IPS-20b (cell line): Measurements from ENCODE around the gene SMG7.

Experiments used
- H3K27ac ChIP-seq: one replicate; pipeline ENCODE4 v1.5.1; 2013; ENCODE audit warnings: low read length
- H3K27me3 ChIP-seq: 2 replicates; pipeline ENCODE4 v1.6.1; 2013; ENCODE audit warnings: mild to moderate bottlenecking, low read length, inconsistent platforms; ENCODE audit not compliant: insufficient read depth
- H3K36me3 ChIP-seq: 2 replicates; pipeline ENCODE4 v1.6.1; 2013; ENCODE audit warnings: low read depth, mild to moderate bottlenecking, inconsistent platforms, low read length, moderate library complexity; ENCODE audit not compliant: insufficient read depth
- H3K4me1 ChIP-seq: 2 replicates; pipeline ENCODE4 v1.6.1; 2013; ENCODE audit warnings: mild to moderate bottlenecking, control low read depth, inconsistent platforms, low read length, moderate library complexity; ENCODE audit not compliant: insufficient read depth
- H3K4me3 ChIP-seq: 2 replicates; pipeline ENCODE4 v1.5.1; 2013; ENCODE audit warnings: mild to moderate bottlenecking, low read length, inconsistent platforms
- H3K9ac ChIP-seq: 2 replicates; pipeline ENCODE4 v1.6.1; 2013; ENCODE audit warnings: low read depth, mild to moderate bottlenecking, inconsistent platforms, low read length, moderate library complexity
- H3K9me3 ChIP-seq: 2 replicates; pipeline ENCODE4 v1.6.1; 2013; ENCODE audit warnings: mild to moderate bottlenecking, low read depth, low read length, inconsistent platforms; ENCODE audit not compliant: insufficient read depth

The SMG7 gene

DNA sequence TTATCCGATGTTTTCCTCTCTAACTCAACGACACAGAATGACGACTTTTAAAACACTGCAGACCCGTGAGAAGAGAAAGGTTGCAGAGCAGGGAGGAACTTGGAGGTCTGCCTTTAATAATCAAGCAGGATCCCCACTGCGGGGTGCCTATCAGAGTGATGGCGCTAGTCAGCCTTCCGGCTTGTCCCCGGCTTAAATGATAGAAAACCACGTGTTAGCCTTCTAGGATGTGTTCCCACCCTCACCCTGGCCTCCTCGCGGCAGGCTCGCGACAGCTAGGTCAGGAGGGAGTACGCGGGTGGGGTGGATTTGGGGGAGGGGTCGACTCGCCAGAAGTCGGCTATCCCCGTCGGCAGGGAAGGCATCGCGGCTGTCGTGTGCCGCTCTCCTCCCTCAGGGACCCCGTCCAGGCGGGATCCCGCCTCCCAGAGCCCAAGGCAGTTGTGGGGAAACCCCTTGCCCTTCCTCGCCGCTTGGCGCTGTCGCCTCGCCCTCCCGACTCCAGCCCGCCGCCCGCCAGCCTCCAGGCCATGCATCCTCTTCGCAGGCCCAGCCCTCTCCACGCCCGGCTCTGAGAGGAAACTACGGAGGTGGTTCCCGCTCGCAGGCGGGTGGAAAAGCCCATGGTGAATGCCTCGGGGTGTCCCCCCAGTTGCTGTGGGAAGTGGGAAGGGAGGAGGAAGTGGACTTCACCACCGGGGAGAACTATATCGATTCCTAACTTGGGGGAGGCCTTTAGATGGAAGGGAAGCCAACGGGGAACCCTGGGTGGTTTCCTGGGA lies 1.1 kb upstream of the SMG7 start:
- Histone ChIP-seq H3K27me3 (no peaks in the 10 kb centered on the region), H3K27ac (peak overlapping the region; percentile 83), H3K4me3 (peak overlapping the region; percentile 79), H3K4me1 (peaks cover 8% of the 10 kb centered on the region), H3K9me3 (no peaks in the 10 kb centered on the region), H3K9ac (peak overlapping the region; percentile 93; the same call in 1 of the 2 replicates), H3K36me3 (peaks cover 7% of the 10 kb centered on the region; the same call in 1 of the 2 replicates)

DNA sequence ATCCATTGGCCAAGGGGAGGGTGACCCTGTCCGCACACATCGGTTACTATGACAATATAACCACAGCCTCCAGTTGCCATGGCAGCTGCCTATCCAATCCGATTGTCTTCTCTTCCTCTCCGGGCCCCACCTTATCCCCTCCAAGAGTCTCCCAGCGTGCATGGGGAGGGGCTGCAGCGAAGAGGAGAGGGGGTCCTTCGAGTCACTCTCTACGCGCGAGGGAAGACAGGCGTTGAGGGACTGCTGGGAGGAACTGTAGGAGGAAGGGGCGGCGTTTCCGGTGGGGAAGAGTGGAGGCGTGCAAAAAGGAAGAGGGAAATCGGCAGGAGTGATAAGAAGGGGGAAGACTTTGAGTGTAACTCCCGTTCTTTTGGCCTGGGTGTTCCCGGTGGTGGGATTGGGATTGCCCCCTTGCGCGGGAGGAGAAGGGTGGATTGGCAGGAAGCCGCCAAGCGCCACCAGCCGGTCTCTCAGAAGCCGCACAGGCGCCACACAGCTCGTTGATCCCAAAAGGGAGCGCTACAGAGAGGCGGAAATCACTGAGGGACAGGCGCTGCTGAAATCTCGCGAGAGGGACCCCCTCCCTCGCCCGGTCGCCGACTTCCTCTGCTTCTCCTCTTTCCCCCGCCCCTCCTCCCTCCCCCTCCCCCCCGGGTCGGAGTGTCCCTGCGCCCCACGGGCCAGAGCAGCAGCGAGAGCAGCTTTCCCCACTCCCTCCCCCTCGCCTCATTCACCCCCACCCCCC lies 384 bp upstream of the SMG7 start:
- Histone ChIP-seq H3K36me3 (peaks cover 7% of the 10 kb centered on the region; the same call in 1 of the 2 replicates), H3K4me3 (peak overlapping the region; percentile 79), H3K4me1 (peaks cover 8% of the 10 kb centered on the region), H3K9ac (peak overlapping the region; percentile 93), H3K27ac (peak overlapping the region; percentile 90), H3K27me3 (no peaks in the 10 kb centered on the region), H3K9me3 (no peaks in the 10 kb centered on the region)

DNA sequence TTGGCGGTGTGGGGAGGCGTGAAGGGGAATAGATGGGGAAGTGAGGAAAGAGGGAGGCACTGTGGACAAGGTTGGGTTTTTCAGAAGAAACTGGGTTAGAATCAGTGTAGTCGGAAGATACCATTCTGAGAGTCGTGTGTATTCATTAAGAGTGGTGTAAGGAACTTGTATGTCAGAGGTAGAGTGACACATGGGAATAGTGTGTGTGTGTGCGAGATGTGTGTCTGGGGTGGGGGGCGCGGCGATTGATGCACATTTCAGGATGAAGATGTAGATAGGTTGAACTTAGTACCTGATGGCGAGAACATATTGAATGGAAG lies 878 bp downstream of the SMG7 start:
- Histone ChIP-seq H3K36me3 (peaks cover 7% of the 10 kb centered on the region; the same call in 1 of the 2 replicates), H3K27me3 (no peaks in the 10 kb centered on the region), H3K9ac (peak overlapping the region; percentile 88; the same call in 1 of the 2 replicates), H3K4me3 (peak overlapping the region; percentile 79), H3K27ac (peak overlapping the region; percentile 90), H3K4me1 (peaks cover 10% of the 10 kb centered on the region), H3K9me3 (no peaks in the 10 kb centered on the region)

DNA sequence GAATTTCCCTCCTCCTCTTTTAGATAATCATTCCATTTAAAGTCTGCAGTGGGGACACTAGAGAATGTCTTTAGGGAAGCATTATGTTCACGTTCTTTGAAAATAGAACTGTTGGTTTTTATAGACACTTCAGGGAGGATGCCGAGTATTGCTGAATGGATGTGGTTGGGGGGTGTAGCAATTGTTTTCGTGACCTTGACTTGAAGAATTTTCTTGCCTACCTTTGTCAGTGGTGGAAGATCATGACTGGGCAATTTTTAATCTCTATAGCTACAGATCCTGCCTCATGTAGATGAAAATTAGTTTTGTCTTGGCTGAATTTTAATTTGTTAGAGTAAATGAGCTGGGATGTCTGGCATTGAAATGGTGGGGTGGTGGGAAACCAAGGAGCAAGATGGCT lies 3.8 kb downstream of the SMG7 start:
- H3K36me3 ChIP-seq = peaks cover 7% of the 10 kb centered on the region; the same call in 1 of the 2 replicates
- no peaks in the 10 kb centered on the region for H3K27me3 ChIP-seq
- peaks cover 31% of the 10 kb centered on the region for H3K4me1 ChIP-seq
- no peak overlapping the region for H3K27ac ChIP-seq
- no peak overlapping the region for H3K9ac ChIP-seq
- no peaks in the 10 kb centered on the region for H3K9me3 ChIP-seq
- H3K4me3 ChIP-seq = no peak overlapping the region

DNA sequence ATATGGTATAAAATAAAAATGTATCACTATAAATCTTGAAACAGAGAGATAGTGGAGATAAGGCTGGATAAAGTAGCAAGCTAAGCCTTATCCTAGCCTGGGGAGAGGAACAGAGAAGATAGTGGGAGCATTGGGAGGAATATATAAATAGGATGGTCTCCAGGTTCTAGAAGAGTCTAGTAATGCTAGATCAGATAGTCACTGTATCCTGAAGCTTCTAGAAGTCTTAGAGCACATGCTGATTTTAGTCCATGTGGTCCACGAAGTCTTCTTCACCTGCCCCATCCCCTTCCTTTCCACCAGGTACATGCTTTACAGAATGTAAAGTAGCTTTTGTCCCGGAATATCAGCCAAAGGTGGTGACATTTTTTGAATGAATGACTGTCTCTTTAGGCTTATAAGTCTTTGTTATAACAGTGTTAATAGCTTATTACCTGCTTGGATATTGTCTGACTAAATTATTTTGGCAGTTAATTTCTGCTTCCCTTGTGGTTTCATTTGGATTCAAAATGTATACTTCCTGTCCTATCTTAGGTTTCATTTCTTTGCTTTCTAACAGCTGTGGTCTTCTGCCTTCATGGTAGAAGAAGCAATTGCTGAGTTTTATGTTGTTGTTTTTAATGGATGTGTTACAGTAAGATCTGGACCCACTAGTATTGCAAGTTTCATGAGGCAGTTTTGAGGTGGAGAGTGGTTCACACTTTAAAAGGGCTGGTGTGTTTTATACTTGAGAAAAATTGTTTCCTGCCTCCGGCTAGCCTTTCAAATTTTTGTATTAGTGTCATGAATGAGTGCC lies 5.9 kb downstream of the SMG7 start:
- Histone ChIP-seq H3K9me3 (no peaks in the 10 kb centered on the region), H3K27me3 (no peaks in the 10 kb centered on the region), H3K36me3 (peaks cover 7% of the 10 kb centered on the region; the same call in 1 of the 2 replicates), H3K9ac (no peak overlapping the region), H3K27ac (no peak overlapping the region), H3K4me1 (peaks cover 34% of the 10 kb centered on the region), H3K4me3 (no peak overlapping the region)

DNA sequence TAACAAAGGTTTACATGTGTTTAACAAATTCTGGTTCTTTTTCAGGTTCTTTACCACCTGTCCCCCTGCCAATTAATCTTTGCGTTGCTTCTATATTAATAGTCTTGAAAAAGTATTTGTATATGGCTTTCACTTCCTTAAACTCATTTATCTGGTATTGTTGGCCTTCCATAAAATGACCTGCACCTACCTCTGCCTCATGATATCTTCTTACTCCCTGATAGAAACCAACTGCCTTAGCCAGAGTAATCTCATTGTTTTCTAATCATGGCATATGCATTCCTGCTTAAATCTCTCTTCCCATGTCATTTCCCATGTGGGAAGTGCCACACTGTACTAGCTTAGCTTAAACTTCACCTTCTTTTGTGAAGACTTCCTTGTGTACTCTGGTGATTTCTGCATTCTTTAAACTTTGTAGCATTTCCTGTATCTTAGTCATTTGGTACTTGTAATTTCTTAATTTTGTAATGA lies 8.7 kb downstream of the SMG7 start:
- Histone ChIP-seq H3K4me3 (no peak overlapping the region), H3K27me3 (no peaks in the 10 kb centered on the region), H3K36me3 (no peaks in the 10 kb centered on the region), H3K9ac (peak overlapping the region; percentile 23; the same call in 1 of the 2 replicates), H3K4me1 (peaks cover 38% of the 10 kb centered on the region), H3K27ac (no peak overlapping the region), H3K9me3 (no peaks in the 10 kb centered on the region)

DNA sequence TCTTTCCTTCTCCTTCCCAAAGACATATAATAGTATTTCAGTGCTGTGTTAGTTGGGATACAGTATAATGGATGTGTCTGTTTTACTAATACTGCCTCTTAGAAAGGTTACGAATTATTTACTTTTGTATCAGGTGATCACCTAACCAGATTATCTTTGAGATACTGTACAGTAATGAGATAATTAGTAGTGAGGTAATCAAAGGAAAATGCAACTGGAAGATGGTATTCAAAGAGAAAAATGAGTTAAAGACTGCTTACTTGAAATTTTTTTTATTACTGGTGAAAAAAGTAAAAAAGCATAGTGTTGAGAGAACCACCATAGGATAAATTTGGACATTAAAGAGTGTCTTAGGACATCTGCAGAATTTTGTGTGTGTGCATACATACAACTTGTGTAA lies 10.9 kb downstream of the SMG7 start:
- peaks cover 35% of the 10 kb centered on the region for H3K4me1 ChIP-seq
- no peaks in the 10 kb centered on the region for H3K9me3 ChIP-seq
- no peaks in the 10 kb centered on the region for H3K27me3 ChIP-seq
- H3K4me3 ChIP-seq = no peak overlapping the region
- H3K36me3 ChIP-seq = no peaks in the 10 kb centered on the region
- H3K27ac ChIP-seq = no peak overlapping the region
- H3K9ac ChIP-seq = no peak overlapping the region

DNA sequence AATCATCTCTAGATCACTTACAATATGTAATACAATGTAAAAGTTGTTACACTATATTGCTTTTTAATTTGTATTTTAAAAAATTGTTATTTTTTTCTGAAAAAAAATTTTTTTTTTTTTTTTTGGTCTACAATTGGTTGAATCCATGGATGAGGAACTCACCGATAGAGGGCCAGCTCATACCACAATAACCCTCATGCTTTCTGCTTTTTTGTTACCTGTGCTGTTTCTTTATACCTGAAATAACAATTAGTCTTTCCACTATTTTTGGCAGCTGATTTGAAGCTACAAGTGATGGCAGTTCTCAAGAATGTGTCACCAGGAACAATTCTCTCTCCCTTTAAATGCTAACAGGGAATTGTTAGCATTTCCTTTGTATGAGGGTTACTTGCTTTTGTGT lies 12.0 kb downstream of the SMG7 start:
- H3K27me3 ChIP-seq = no peaks in the 10 kb centered on the region
- H3K4me3 ChIP-seq = no peak overlapping the region
- no peak overlapping the region for H3K9ac ChIP-seq
- no peaks in the 10 kb centered on the region for H3K36me3 ChIP-seq
- H3K9me3 ChIP-seq = no peaks in the 10 kb centered on the region
- no peak overlapping the region for H3K27ac ChIP-seq
- peaks cover 25% of the 10 kb centered on the region for H3K4me1 ChIP-seq

DNA sequence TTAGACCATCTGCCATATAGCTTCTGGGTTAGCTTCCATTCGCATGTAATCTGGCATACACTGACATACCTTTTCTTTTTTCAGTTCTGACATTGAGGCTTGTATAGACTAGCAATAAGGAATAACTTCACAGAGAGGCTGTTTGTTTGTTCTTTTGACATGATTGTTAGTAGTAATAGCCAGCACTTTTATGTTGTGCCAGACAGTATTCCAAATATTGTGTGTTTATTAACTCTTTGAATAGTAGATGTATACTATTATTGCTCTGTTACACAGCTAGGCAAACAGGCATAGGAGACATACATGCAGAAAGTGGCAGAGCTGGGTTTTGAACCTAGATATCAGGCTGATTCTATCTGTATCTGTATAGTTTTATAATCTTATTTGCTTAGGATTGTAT lies 12.6 kb downstream of the SMG7 start:
- H3K4me1 ChIP-seq = peaks cover 19% of the 10 kb centered on the region
- H3K4me3 ChIP-seq = no peak overlapping the region
- H3K9ac ChIP-seq = no peak overlapping the region
- H3K9me3 ChIP-seq = no peaks in the 10 kb centered on the region
- H3K36me3 ChIP-seq = no peaks in the 10 kb centered on the region
- no peaks in the 10 kb centered on the region for H3K27me3 ChIP-seq
- no peak overlapping the region for H3K27ac ChIP-seq

DNA sequence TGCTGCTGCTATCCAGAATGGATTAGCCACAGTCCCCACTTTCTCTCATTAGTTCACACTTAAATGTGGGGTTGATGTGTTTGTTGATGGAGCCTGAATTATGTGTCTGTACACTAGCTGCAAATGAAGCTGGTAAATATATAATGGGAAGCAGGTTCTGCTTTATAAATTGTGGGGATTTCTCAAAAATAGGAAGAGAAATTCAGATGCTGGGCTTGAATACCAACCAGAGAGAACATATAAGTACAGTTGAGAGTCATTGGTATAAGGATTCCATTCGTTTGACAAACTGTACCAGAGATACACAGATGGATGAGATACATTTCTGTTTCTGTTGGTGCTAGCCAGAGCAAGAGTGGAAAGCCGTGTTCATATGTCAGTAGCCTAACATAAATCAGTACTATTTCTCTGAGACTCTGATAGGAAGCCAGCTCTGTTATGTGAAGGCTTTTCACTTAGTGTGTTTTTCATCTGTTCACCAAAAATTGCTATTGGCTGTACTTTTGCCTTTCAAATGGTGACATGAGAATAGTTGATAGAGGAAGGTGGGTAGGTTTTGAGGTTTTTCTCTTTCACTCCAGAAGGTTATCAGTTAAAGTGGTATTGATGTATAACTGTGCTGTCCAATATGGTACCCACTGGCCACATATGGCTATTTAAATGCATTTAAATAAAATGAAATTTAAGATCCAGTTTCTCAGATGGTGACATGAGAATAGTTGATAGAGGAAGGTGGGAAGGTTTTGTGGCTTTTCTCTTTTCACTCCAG lies 15.6 kb downstream of the SMG7 start:
- H3K27me3 ChIP-seq = no peaks in the 10 kb centered on the region

DNA sequence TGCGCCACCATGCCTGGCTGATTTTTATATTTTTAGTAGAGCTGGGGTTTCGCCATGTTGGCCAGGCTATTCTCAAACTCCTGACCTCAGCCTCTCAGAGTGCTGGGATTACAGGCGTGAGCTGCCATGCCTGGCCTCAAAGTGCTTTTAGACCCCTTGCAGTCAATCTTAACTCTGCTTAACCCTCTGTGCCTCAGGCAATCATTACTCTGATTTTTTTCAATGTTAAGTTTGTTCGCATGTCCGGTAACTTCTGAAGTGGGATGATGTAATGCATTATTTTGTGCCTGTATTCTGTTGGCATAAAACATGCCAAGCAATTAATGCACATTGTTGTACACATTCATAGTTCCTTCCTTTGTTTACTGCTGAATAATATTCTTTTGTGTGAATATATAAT lies 18.6 kb downstream of the SMG7 start:
- Histone ChIP-seq H3K27me3 (no peaks in the 10 kb centered on the region), H3K36me3 (no peaks in the 10 kb centered on the region), H3K4me3 (no peak overlapping the region), H3K9me3 (no peaks in the 10 kb centered on the region), H3K4me1 (no peaks in the 10 kb centered on the region), H3K27ac (no peak overlapping the region), H3K9ac (no peak overlapping the region)

More for the DNA sequence above, 15.6 kb downstream of the SMG7 start:
- H3K9me3 ChIP-seq = no peaks in the 10 kb centered on the region
- H3K9ac ChIP-seq = no peak overlapping the region
- peaks cover 4% of the 10 kb centered on the region for H3K4me1 ChIP-seq
- no peak overlapping the region for H3K4me3 ChIP-seq
- H3K27ac ChIP-seq = no peak overlapping the region
- no peaks in the 10 kb centered on the region for H3K36me3 ChIP-seq
